Mammary epithelial cell (primary cell): ENCODE measurements around the gene COLEC11.

ENCODE experiments used
- CTCF ChIP-seq, 2 donors: IDR thresholded peaks in 1 of 2; conservative IDR thresholded peaks in 1 of 2; 2 replicates each; pipeline ENCODE4 v1.5.1; 2011 to 2012; ENCODE audit warnings: inconsistent platforms in 2 of 2, low read length in 2 of 2, mild to moderate bottlenecking in 2 of 2, control low read depth in 1 of 2, low read depth in 1 of 2; ENCODE audit not compliant: insufficient read depth in 1 of 2; ENCODE audit errors: extremely low read depth in 1 of 2
- EZH2 ChIP-seq: IDR thresholded peaks from 2 replicates; pipeline ENCODE4 v1.6.1; 2012; ENCODE audit warnings: low read length, inconsistent platforms, borderline replicate concordance

DNA sequence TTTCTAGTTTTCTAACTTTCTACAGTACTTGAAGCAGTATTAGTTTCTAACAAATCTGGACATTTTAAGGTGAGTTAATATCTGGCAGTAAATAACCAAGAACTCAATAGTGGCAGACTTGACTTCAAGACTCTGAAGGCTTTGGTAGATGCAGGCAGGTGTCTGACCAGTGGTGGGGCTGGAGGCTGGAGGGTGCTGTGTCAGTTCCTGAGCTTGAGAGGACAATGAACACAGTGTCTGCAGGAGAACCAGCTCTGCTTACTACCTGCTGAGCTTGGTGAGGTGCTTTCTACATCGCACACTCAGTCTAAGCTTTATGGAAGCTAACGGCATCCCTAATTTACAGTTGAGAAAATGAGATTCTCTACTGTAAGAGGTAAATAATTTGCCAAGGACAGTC is 84.3 kb downstream of the COLEC11 start:
- no peak for TF ChIP-seq CTCF (conservative IDR thresholded peaks at IDR 0.05 in 1 of 2, IDR thresholded peaks at IDR 0.05 in 1 of 2; ENCODE audit: extremely low read depth in 1 of 2, insufficient read depth in 1 of 2, low read depth in 1 of 2, low read length in 2 of 2)
- TF ChIP-seq EZH2: no peak
